Thymus (tissue), 14 donors: ENCODE results near the gene CLEC18B. TPM values are rescaled to one million over a fixed set of nuclear protein-coding genes. Genes with fewer than 3 reads are reported as not detected.
"Not testable (repeated sequence)": the region's sequence is repeated elsewhere in the genome, so short reads cannot be mapped to it uniquely, and the experiment has no call there.

Experiments
- DNase-seq, 9 donors: peaks; one replicate each; pipeline ENCODE4 v3.0.0-alpha.2; 2013; ENCODE audit warnings: low spot score in 9 of 9, low read depth in 6 of 9, missing footprints in 1 of 9
- H3K27ac ChIP-seq, 2 donors: one replicate each; pipeline ENCODE4 v1.5.1; 2013; ENCODE audit warnings: control low read depth in 1 of 2, low read depth in 1 of 2, low read length in 1 of 2, mild to moderate bottlenecking in 1 of 2, moderate library complexity in 1 of 2
- H3K27me3 ChIP-seq, 2 donors: one replicate each; pipeline ENCODE4 v1.5.1; 2013; ENCODE audit warnings: low read length in 1 of 2; ENCODE audit not compliant: control insufficient read depth in 2 of 2, insufficient read depth in 1 of 2
- H3K36me3 ChIP-seq, 2 donors: one replicate each; pipeline ENCODE4 v1.5.1; 2013; ENCODE audit warnings: low read length in 1 of 2, mild to moderate bottlenecking in 1 of 2, moderate library complexity in 1 of 2; ENCODE audit not compliant: control insufficient read depth in 2 of 2, insufficient read depth in 2 of 2
- H3K4me1 ChIP-seq, 2 donors: one replicate each; pipeline ENCODE4 v1.5.1; 2013; ENCODE audit warnings: low read length in 2 of 2; ENCODE audit not compliant: control insufficient read depth in 2 of 2, insufficient read depth in 2 of 2
- H3K4me3 ChIP-seq, 2 donors: one replicate each; pipeline ENCODE4 v1.5.1; 2013; ENCODE audit warnings: low read length in 2 of 2, control low read depth in 1 of 2, mild to moderate bottlenecking in 1 of 2
- H3K9me3 ChIP-seq, 2 donors: one replicate each; pipeline ENCODE4 v1.5.1; 2013; ENCODE audit warnings: low read length in 1 of 2, mild to moderate bottlenecking in 1 of 2; ENCODE audit not compliant: control insufficient read depth in 2 of 2, insufficient read depth in 1 of 2
- WGBS: extraction: QIAGEN DNeasy Blood & Tissue Kit; methylation state at CpG from one replicate; pipeline ENCODE4 v1.1.7; 2013; 5-methylcytosine and 5-hydroxymethylcytosine counted together
- long read RNA-seq, 10 donors: transcript quantifications; one replicate each; lab custom pipeline, GENCODE V29; 2026
- polyA plus RNA-seq: library from polyadenylated mRNA; stranded (reverse); fragments of 200-250 nt; gene quantifications from one replicate; pipeline ENCODE4 v1.2.3, GENCODE V29; 2013
- total RNA-seq: library from RNA; stranded (reverse); fragments of 120-200 nt; gene quantifications from one replicate; pipeline ENCODE4 v1.2.4, GENCODE V29; 2013
- donor health status: healthy.

The CLEC18B gene
- total RNA-seq (0.28 TPM), polyA plus RNA-seq (2.6 TPM)
- long read RNA-seq, donor 1, result 0 reads
- long read RNA-seq, donor 2, result 0 reads
- long read RNA-seq, donor 3, result 0 reads
- long read RNA-seq, donor 4, result 0 reads
- long read RNA-seq, donor 5, result 0 reads
- long read RNA-seq, donor 6, result 0 reads
- long read RNA-seq, donor 7, result 0 reads
- long read RNA-seq, donor 8, result 0 reads
- long read RNA-seq, donor 9, result 0 reads
- long read RNA-seq, donor 10, result 0 reads

GRCh38 chr16:74420612-74421481 is at the start of gene CLEC18B:
CLEC18B (minus strand) TSS chr16:74421478; CDS start chr16:74421270, 208 bp downstream.
- not testable (repeated sequence) for H3K36me3 ChIP-seq, H3K4me1 ChIP-seq, H3K9me3 ChIP-seq, DNase-seq, H3K27me3 ChIP-seq, H3K27ac ChIP-seq, H3K4me3 ChIP-seq
- WGBS, result 91% methylated on average over 7 of the region's 27 CpGs

GRCh38 chr16:74469946-74470478 is 48.7 kb upstream of the CLEC18B start:
- 81% methylated on average over 6 of the region's 6 CpGs for WGBS
- no peak overlapping the region for H3K27ac ChIP-seq
- peaks cover 0 to 2% of the 10 kb centered on the region in 2 donors for H3K9me3 ChIP-seq
- no peak for DNase-seq
- H3K36me3 ChIP-seq, result peaks cover 66 to 71% of the 10 kb centered on the region in 2 donors
- H3K4me1 ChIP-seq, result no peaks in the 10 kb centered on the region
- no peaks in the 10 kb centered on the region for H3K27me3 ChIP-seq
- no peak overlapping the region for H3K4me3 ChIP-seq

GRCh38 chr16:74468807-74469525 is 47.7 kb upstream of the CLEC18B start:
- DNase-seq, result no peak
- H3K4me1 ChIP-seq, result no peaks in the 10 kb centered on the region
- 92% methylated on average over 9 of the region's 9 CpGs for WGBS
- H3K4me3 ChIP-seq, result no peak overlapping the region
- H3K27ac ChIP-seq, result no peak overlapping the region
- peaks cover 67 to 74% of the 10 kb centered on the region in 2 donors for H3K36me3 ChIP-seq
- H3K9me3 ChIP-seq, result peaks cover 0 to 2% of the 10 kb centered on the region in 2 donors
- H3K27me3 ChIP-seq, result no peaks in the 10 kb centered on the region

DNA sequence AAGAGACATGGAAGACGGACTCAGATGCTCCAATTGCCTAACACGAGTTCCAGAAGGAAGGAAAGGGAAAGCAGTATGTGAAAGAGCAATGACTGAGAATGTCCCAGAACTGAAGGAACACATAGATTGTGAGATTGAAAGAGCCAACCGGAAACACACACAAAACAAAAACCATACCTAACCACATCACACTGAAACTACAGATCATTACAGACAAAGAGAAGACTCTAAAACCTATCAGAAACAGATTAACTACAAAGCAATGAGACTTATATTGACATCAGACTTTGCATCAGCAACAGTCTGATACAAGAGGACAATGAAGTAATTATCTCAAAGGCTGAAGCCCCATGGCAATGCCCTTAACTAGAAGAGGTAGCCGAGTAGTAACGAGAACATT is 45.6 kb upstream of the CLEC18B start:
- Histone ChIP-seq H3K36me3 (peaks cover 69 to 82% of the 10 kb centered on the region in 2 donors), H3K9me3 (peaks cover 0 to 2% of the 10 kb centered on the region in 2 donors), H3K27ac (no peak overlapping the region), H3K27me3 (no peaks in the 10 kb centered on the region), H3K4me1 (no peaks in the 10 kb centered on the region), H3K4me3 (no peak overlapping the region)
- peak in 1 of 9 donors; percentile 18 for DNase-seq
- 92% methylated on average over 5 of the region's 5 CpGs for WGBS

DNA sequence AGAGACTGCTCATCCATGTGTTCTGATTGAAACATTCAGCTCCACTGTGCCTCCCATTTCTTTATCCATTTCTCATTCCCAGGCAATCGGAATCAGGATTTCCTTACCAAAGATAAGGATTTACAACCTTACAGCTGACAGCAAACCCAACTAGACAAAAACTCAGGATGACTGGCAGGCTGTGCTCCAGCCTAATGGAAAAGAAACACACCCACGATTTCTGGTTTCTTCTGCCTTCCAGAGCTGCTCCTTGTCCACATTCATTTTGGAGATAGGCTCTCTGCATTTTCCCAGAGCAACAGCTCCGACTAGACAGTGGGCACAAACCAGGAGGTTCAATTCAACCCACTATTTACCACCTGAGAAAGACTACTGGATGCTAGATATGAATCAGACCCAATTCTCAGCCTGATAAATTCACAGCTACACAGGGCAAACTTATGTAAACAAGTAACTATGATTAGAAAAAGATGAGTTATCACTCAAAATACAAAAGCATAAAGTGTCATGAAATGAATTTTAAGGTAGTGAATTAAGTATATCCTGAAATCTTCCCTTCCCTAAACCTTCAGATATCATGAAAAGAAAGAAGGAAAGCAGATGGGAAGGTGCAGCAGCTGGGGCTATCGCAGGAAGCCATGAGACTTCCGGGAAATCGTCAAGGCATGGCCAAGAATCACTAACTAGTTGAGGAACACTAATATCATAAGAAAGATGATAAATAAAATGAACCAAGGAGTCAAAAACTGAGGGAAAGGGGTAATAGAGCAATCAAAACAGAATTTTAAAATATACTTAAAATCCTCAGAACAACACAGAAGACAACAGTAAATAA is 44.8 kb upstream of the CLEC18B start:
- no peak for DNase-seq
- Histone ChIP-seq H3K27me3 (no peaks in the 10 kb centered on the region), H3K9me3 (peaks cover 0 to 2% of the 10 kb centered on the region in 2 donors), H3K36me3 (peaks cover 71 to 78% of the 10 kb centered on the region in 2 donors), H3K4me3 (no peak overlapping the region), H3K4me1 (no peaks in the 10 kb centered on the region), H3K27ac (no peak overlapping the region)
- WGBS, result 94% methylated on average over 6 of the region's 6 CpGs

GRCh38 chr16:74465281-74465680 is 44.0 kb upstream of the CLEC18B start:
- Histone ChIP-seq H3K36me3 (peaks cover 71 to 77% of the 10 kb centered on the region in 2 donors), H3K27ac (no peak overlapping the region)
- WGBS, result 97% methylated on average over 7 of the region's 7 CpGs

DNA sequence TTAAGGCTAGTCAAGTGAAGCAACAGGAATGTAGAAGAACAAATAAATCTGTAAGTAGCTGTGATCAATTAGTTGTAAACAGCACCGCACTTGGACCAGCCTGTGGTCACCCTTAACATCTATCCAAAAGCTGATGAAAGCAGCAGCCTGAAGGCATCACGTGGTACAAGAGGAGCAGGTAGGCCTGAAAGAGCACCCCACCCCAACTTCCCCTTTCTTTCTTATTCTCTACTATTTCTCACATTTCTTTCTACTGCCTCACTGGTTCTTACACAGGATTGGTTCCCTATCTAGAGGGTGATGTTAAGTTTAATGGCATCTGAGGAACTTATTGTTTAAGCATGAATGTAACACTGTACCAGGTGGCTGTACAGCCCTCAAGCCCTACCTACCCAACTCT is 42.6 kb upstream of the CLEC18B start:
- H3K4me3 ChIP-seq, result no peak overlapping the region
- no peak for DNase-seq
- H3K27me3 ChIP-seq, result no peaks in the 10 kb centered on the region
- no peak overlapping the region for H3K27ac ChIP-seq
- H3K4me1 ChIP-seq, result no peaks in the 10 kb centered on the region
- WGBS, result 94% methylated on average over 2 of the region's 2 CpGs
- peaks cover 66 to 67% of the 10 kb centered on the region in 2 donors for H3K36me3 ChIP-seq
- peaks cover 0 to 2% of the 10 kb centered on the region in 2 donors for H3K9me3 ChIP-seq

More at GRCh38 chr16:74465281-74465680, 44.0 kb upstream of the CLEC18B start:
- Histone ChIP-seq H3K27me3 (no peaks in the 10 kb centered on the region), H3K4me3 (no peak overlapping the region), H3K9me3 (peaks cover 0 to 2% of the 10 kb centered on the region in 2 donors), H3K4me1 (no peaks in the 10 kb centered on the region)
- no peak for DNase-seq

- H3K4me3 ChIP-seq, result no peak overlapping the region
- peaks cover 66 to 67% of the 10 kb centered on the region in 2 donors for H3K36me3 ChIP-seq
- DNase-seq, result no peak
- H3K27ac ChIP-seq, result no peak overlapping the region
- no peaks in the 10 kb centered on the region for H3K27me3 ChIP-seq
- WGBS, result 95% methylated on average over 4 of the region's 4 CpGs
- no peaks in the 10 kb centered on the region for H3K9me3 ChIP-seq
- H3K4me1 ChIP-seq, result no peaks in the 10 kb centered on the region
Observed at GRCh38 chr16:74462361-74462760, 41.1 kb upstream of the CLEC18B start.
